ENCODE measurements around the gene SMYD3. TPM values are rescaled to one million over a fixed set of nuclear protein-coding genes. Genes with fewer than 3 reads are reported as not detected.

The SMYD3 gene
- total RNA-seq, 1 experiment from 2014 or later: 35.1 TPM

GRCh38 chr1:245814651-245815050 lies 692.4 kb downstream of the SMYD3 start:
- Mint-ChIP-seq H3K27ac (ENCODE audit: unreplicated experiment) (no peak overlapping the region), H3K4me1 (ENCODE audit: low read depth, unreplicated experiment) (no peaks in the 10 kb centered on the region), H3K36me3 (ENCODE audit: insufficient read depth, unreplicated experiment) (no peaks in the 10 kb centered on the region), H3K9me3 (ENCODE audit: low read depth, unreplicated experiment) (peaks cover 4% of the 10 kb centered on the region), H3K4me3 (ENCODE audit: low read depth, unreplicated experiment) (no peak overlapping the region), H3K27me3 (ENCODE audit: unreplicated experiment) (no peaks in the 10 kb centered on the region)
- no peak for DNase-seq
- no TSS peak for BruUV-seq (replicated peaks)
- TF ChIP-seq CTCF (IDR thresholded peaks at IDR 0.05; ENCODE audit: unreplicated experiment): no peak
- intact Hi-C loops (cut with micrococcal nuclease; ENCODE audit: unreplicated experiment): no loop called here
- CTCF ChIA-PET: no interaction called here

- no peak for DNase-seq
- Mint-ChIP-seq H3K27me3 (ENCODE audit: unreplicated experiment) (no peaks in the 10 kb centered on the region), H3K9me3 (ENCODE audit: low read depth, unreplicated experiment) (peaks cover 2% of the 10 kb centered on the region), H3K27ac (ENCODE audit: unreplicated experiment) (no peak overlapping the region), H3K4me3 (ENCODE audit: low read depth, unreplicated experiment) (no peak overlapping the region), H3K36me3 (ENCODE audit: insufficient read depth, unreplicated experiment) (no peaks in the 10 kb centered on the region), H3K4me1 (ENCODE audit: low read depth, unreplicated experiment) (no peaks in the 10 kb centered on the region)
- TF ChIP-seq CTCF (IDR thresholded peaks at IDR 0.05; ENCODE audit: unreplicated experiment): no peak
- no TSS peak for BruUV-seq (replicated peaks)
- intact Hi-C loops (cut with micrococcal nuclease; ENCODE audit: unreplicated experiment): no loop called here
- CTCF ChIA-PET: no interaction called here
Measured at GRCh38 chr1:245812278-245812677, 694.8 kb downstream of the SMYD3 start.

GRCh38 chr1:245810789-245811337 lies 696.2 kb downstream of the SMYD3 start:
- TF ChIP-seq CTCF (IDR thresholded peaks at IDR 0.05; ENCODE audit: unreplicated experiment): no peak
- no TSS peak for BruUV-seq (replicated peaks)
- CTCF ChIA-PET: interaction anchor here (0.6 kb wide), 1 partner anchor 69 kb away, joined by 3 read pairs; no protein-coding TSS in a partner anchor
- Mint-ChIP-seq H3K36me3 (ENCODE audit: insufficient read depth, unreplicated experiment) (no peaks in the 10 kb centered on the region), H3K4me1 (ENCODE audit: low read depth, unreplicated experiment) (no peaks in the 10 kb centered on the region), H3K4me3 (ENCODE audit: low read depth, unreplicated experiment) (no peak overlapping the region), H3K27ac (ENCODE audit: unreplicated experiment) (no peak overlapping the region), H3K27me3 (ENCODE audit: unreplicated experiment) (no peaks in the 10 kb centered on the region), H3K9me3 (ENCODE audit: low read depth, unreplicated experiment) (peaks cover 2% of the 10 kb centered on the region)
- intact Hi-C loops (cut with micrococcal nuclease; ENCODE audit: unreplicated experiment): no loop called here
- DNase-seq: no peak

- BruUV-seq (replicated peaks): no TSS peak
Measured at GRCh38 chr1:245810181-245810769, 696.8 kb downstream of the SMYD3 start.

More at GRCh38 chr1:245810181-245810769, 696.8 kb downstream of the SMYD3 start:
- no peak for TF ChIP-seq CTCF (IDR thresholded peaks at IDR 0.05; ENCODE audit: unreplicated experiment)
- H3K36me3 Mint-ChIP-seq (ENCODE audit: insufficient read depth, unreplicated experiment): no peaks in the 10 kb centered on the region
- CTCF ChIA-PET: no interaction called here
- no peaks in the 10 kb centered on the region for H3K27me3 Mint-ChIP-seq (ENCODE audit: unreplicated experiment)
- intact Hi-C loops (cut with micrococcal nuclease; ENCODE audit: unreplicated experiment): no loop called here
- no peak overlapping the region for H3K4me3 Mint-ChIP-seq (ENCODE audit: low read depth, unreplicated experiment)
- no peak overlapping the region for H3K27ac Mint-ChIP-seq (ENCODE audit: unreplicated experiment)
- no peak for DNase-seq
- H3K9me3 Mint-ChIP-seq (ENCODE audit: low read depth, unreplicated experiment): peaks cover 2% of the 10 kb centered on the region
- H3K4me1 Mint-ChIP-seq (ENCODE audit: low read depth, unreplicated experiment): no peaks in the 10 kb centered on the region
